Right lobe of liver (tissue), 4 donors: ENCODE measurements around the gene TMPRSS11F.

Experiments used
- CTCF ChIP-seq, 4 donors: fragments of 200-600 bp in 3 of 4; fragments of 450-650 bp in 1 of 4; IDR thresholded peaks; one replicate each; pipeline versions ENCODE4 v1.5.1 to v1.8.0; 2016 to 2022; ENCODE audit warnings: antibody characterized with exemption in 4 of 4, mild to moderate bottlenecking in 2 of 4
- POLR2A ChIP-seq: fragments of 450-650 bp; IDR thresholded peaks from one replicate; pipeline ENCODE4 v1.6.1; 2017; ENCODE audit warnings: antibody characterized with exemption, mild to moderate bottlenecking
- donor health status: DM: no; HTN: no; CAD: no.
- donor health status: DM: no; HTN: no; CAD: no.
- donor health status: DM: no; HTN: yes; CAD: no.

- TF ChIP-seq POLR2A (no peak), CTCF (IDR thresholded peaks at IDR 0.05) (no peak)
Measured at GRCh38 chr4:68132342-68132741, 2.7 kb upstream of the TMPRSS11F start.
